Measurements from ENCODE around the gene LAMB4. TPM values are rescaled to one million over a fixed set of nuclear protein-coding genes. Genes with fewer than 3 reads are reported as not detected.
A peak's percentile ranks its signal among the peaks of the same experiment; 100 is the strongest.

The LAMB4 gene
- polyA plus RNA-seq, 1 of the 3 experiments (the other 2 are of a cell fraction): 0.36 TPM

- CTCF ChIA-PET: interaction anchor here (1.0 to 4.0 kb wide), 16 partner anchors 9 to 163 kb away, joined by 3 to 33 read pairs (median 4); partner anchors contain the start of gene LAMB1
- Histone ChIP-seq H3K4me3 (ENCODE audit: low read depth in 2 of 2, low read length in 1 of 2) (no peak overlapping the region), H3K4me2 (no peak overlapping the region; the same call in 1 of the 2 replicates), H3K36me3 (replicated peaks in 1 of 2; ENCODE audit: control insufficient read depth in 1 of 2, insufficient read depth in 2 of 2, low read length in 1 of 2) (peaks cover 86 to 95% of the 10 kb centered on the region in 2 experiments), H3K9me3 (no peaks in the 10 kb centered on the region), H3K4me1 (ENCODE audit: control insufficient read depth in 1 of 2, insufficient read depth in 2 of 2, low read depth in 1 of 2, low read length in 1 of 2) (peaks cover 0 to 11% of the 10 kb centered on the region in 2 experiments; a peak in 3 of 4 replicates), H3K27me3 (ENCODE audit: insufficient read depth) (no peaks in the 10 kb centered on the region), H3K9ac (no peak overlapping the region), H3F3A (replicated peaks; ENCODE audit: insufficient read depth) (peaks cover 39% of the 10 kb centered on the region), H2AFZ (ENCODE audit: low read depth) (no peak overlapping the region), H3K79me2 (ENCODE audit: insufficient read depth) (peaks cover 79% of the 10 kb centered on the region), H4K20me1 (ENCODE audit: insufficient read depth) (peaks cover 22% of the 10 kb centered on the region), H3K27ac (ENCODE audit: low read depth in 2 of 2, low read length in 1 of 2) (peak overlapping the region; percentile 11 to 64; a peak in 3 of 4 replicates), H3K9me2 (no peaks in the 10 kb centered on the region)
- no peak for TF ChIP-seq REST (IDR thresholded peaks at IDR 0.05; ENCODE audit: low read depth, low read length)
- TF ChIP-seq TCF12 (IDR thresholded peaks at IDR 0.05): no peak
- no peak for TF ChIP-seq FOSL2 (IDR thresholded peaks at IDR 0.05; ENCODE audit: borderline replicate concordance, low read depth)
- no peak for TF ChIP-seq SIN3A (IDR thresholded peaks at IDR 0.05; ENCODE audit: borderline replicate concordance, low read depth, low read length)
- no peak for TF ChIP-seq RFX5 (IDR thresholded peaks at IDR 0.05; ENCODE audit: low read length)
- no peak for TF ChIP-seq RXRA (IDR thresholded peaks at IDR 0.05; ENCODE audit: borderline replicate concordance, low read depth)
- TF ChIP-seq ZBTB33 (IDR thresholded peaks at IDR 0.05; ENCODE audit: borderline replicate concordance, low read depth): no peak
- no peak for TF ChIP-seq MEF2A (IDR thresholded peaks at IDR 0.05; ENCODE audit: borderline replicate concordance, low read depth)
- no peak for TF ChIP-seq MAX (IDR thresholded peaks at IDR 0.05; ENCODE audit: low read depth)
- no peak for DNase-seq
- POLR2A ChIA-PET: interaction anchor here (1.0 kb wide), 1 partner anchor 21 kb away, joined by 3 read pairs; the partner anchor contains the start of gene LAMB1
- WGBS (ENCODE audit: low lambda C conversion rate): 86% methylated on average over 9 of the region's 9 CpGs
Observed at GRCh38 chr7:107982042-107982840, 147.9 kb downstream of the LAMB4 start.
